Mesendoderm (in vitro differentiated cells): ENCODE results near the gene COA1.

Experiments
- DNase-seq: peaks from one replicate; pipeline ENCODE4 v3.0.0; 2013
- H2AK5ac ChIP-seq: 2 replicates; pipeline ENCODE4 v1.6.1; 2013; ENCODE audit warnings: low read length, inconsistent platforms
- H2BK120ac ChIP-seq: 2 replicates; pipeline ENCODE4 v1.6.1; 2013; ENCODE audit warnings: low read depth, mild to moderate bottlenecking, low read length, moderate library complexity, mixed read lengths
- H2BK15ac ChIP-seq: replicated peaks from 2 replicates; pipeline ENCODE4 v1.6.1; 2013; ENCODE audit warnings: low read depth, mild to moderate bottlenecking, moderate library complexity
- H2BK5ac ChIP-seq: 2 replicates; pipeline ENCODE4 v1.6.1; 2013; ENCODE audit warnings: low read length, inconsistent platforms
- H3K18ac ChIP-seq: 2 replicates; pipeline ENCODE4 v1.6.1; 2013; ENCODE audit warnings: mild to moderate bottlenecking, low read length, mixed read lengths
- H3K23ac ChIP-seq: one replicate; pipeline ENCODE4 v1.6.1; 2013; ENCODE audit warnings: low read length
- H3K27ac ChIP-seq: 2 replicates; pipeline ENCODE4 v1.5.1; 2013; ENCODE audit warnings: low read depth, mild to moderate bottlenecking, inconsistent platforms, low read length, moderate library complexity
- H3K27me3 ChIP-seq: 2 replicates; pipeline ENCODE4 v1.6.1; 2013; ENCODE audit warnings: low read length, control low read depth, mild to moderate bottlenecking, inconsistent platforms; ENCODE audit not compliant: insufficient read depth, poor library complexity
- H3K36me3 ChIP-seq: 2 replicates; pipeline ENCODE4 v1.6.1; 2013; ENCODE audit warnings: low read length, inconsistent platforms; ENCODE audit not compliant: control insufficient read depth, insufficient read depth
- H3K4ac ChIP-seq: one replicate; pipeline ENCODE4 v1.6.1; 2013; ENCODE audit warnings: low read depth, mild to moderate bottlenecking, low read length, moderate library complexity
- H3K4me1 ChIP-seq: 2 replicates; pipeline ENCODE4 v1.6.1; 2013; ENCODE audit warnings: low read depth, low read length, inconsistent platforms; ENCODE audit not compliant: control insufficient read depth
- H3K4me2 ChIP-seq: 2 replicates; pipeline ENCODE4 v1.6.1; 2013; ENCODE audit warnings: low read length
- H3K4me3 ChIP-seq: 2 replicates; pipeline ENCODE4 v1.5.1; 2013; ENCODE audit warnings: mild to moderate bottlenecking, low read length
- H3K56ac ChIP-seq: one replicate; pipeline ENCODE4 v1.6.1; 2013; ENCODE audit warnings: low read length
- H3K79me1 ChIP-seq: 2 replicates; pipeline ENCODE4 v1.6.1; 2013; ENCODE audit warnings: low read length, inconsistent platforms
- H3K79me2 ChIP-seq: 2 replicates; pipeline ENCODE4 v1.6.1; 2013; ENCODE audit warnings: mild to moderate bottlenecking, low read length; ENCODE audit not compliant: control insufficient read depth, insufficient read depth
- H3K9ac ChIP-seq: 2 replicates; pipeline ENCODE4 v1.6.1; 2013; ENCODE audit warnings: low read length, inconsistent platforms
- H4K5ac ChIP-seq: one replicate; pipeline ENCODE4 v1.6.1; 2013; ENCODE audit warnings: low read length
- H4K8ac ChIP-seq: one replicate; pipeline ENCODE4 v1.6.1; 2013; ENCODE audit warnings: low read depth, mild to moderate bottlenecking, control low read depth, low read length, moderate library complexity
- WGBS: extraction: QIAGEN DNeasy Blood & Tissue Kit; methylation state at CpG from one replicate; pipeline ENCODE4 v1.1.7; 2013; ENCODE audit warnings: low lambda C conversion rate, missing lambda C conversion rate; ENCODE audit not compliant: insufficient coverage; ENCODE audit errors: extremely low coverage; 5-methylcytosine and 5-hydroxymethylcytosine counted together

Gene COA1

GRCh38 chr7:43729924-43730248, 563 bp upstream of the COA1 start:
- H4K5ac ChIP-seq = no peak overlapping the region
- H3K4me1 ChIP-seq = peaks cover 2% of the 10 kb centered on the region
- H3K18ac ChIP-seq = no peak overlapping the region
- no CpG with 5 or more reads among the region's 4 CpGs for WGBS
- H3K79me1 ChIP-seq = peaks cover 6% of the 10 kb centered on the region
- no peaks in the 10 kb centered on the region for H3K36me3 ChIP-seq
- H2BK120ac ChIP-seq = no peak overlapping the region
- peaks cover 32% of the 10 kb centered on the region for H3K79me2 ChIP-seq
- H3K23ac ChIP-seq = no peak overlapping the region
- H4K8ac ChIP-seq = no peak overlapping the region
- peak overlapping the region; percentile 57 for H3K56ac ChIP-seq
- H3K27me3 ChIP-seq = no peaks in the 10 kb centered on the region
- no peak for DNase-seq
- peak overlapping the region; percentile 6 for H3K4me2 ChIP-seq
- H3K27ac ChIP-seq = peak overlapping the region; percentile 7
- H2BK15ac ChIP-seq = no peak overlapping the region
- H2AK5ac ChIP-seq = no peak overlapping the region
- peak overlapping the region; percentile 97 for H3K9ac ChIP-seq
- H2BK5ac ChIP-seq = no peak overlapping the region
- peak overlapping the region; percentile 52 for H3K4me3 ChIP-seq
- no peak overlapping the region for H3K4ac ChIP-seq

GRCh38 chr7:43727494-43727893, 1.8 kb downstream of the COA1 start:
- H3K4me2 ChIP-seq = no peak overlapping the region
- H3K79me2 ChIP-seq = peaks cover 49% of the 10 kb centered on the region
- no peak overlapping the region for H2BK15ac ChIP-seq
- no peak overlapping the region for H3K18ac ChIP-seq
- no peaks in the 10 kb centered on the region for H3K27me3 ChIP-seq
- H3K56ac ChIP-seq = no peak overlapping the region
- H3K27ac ChIP-seq = no peak overlapping the region
- H3K4me1 ChIP-seq = peaks cover 2% of the 10 kb centered on the region
- H3K4me3 ChIP-seq = no peak overlapping the region
- H3K4ac ChIP-seq = no peak overlapping the region
- no peaks in the 10 kb centered on the region for H3K36me3 ChIP-seq
- WGBS = no CpG with 5 or more reads among the region's 1 CpG
- H2BK5ac ChIP-seq = no peak overlapping the region
- no peak overlapping the region for H4K8ac ChIP-seq
- H3K79me1 ChIP-seq = peaks cover 9% of the 10 kb centered on the region
- no peak overlapping the region for H2AK5ac ChIP-seq
- H2BK120ac ChIP-seq = no peak overlapping the region
- DNase-seq = no peak
- no peak overlapping the region for H3K9ac ChIP-seq
- H3K23ac ChIP-seq = no peak overlapping the region
- no peak overlapping the region for H4K5ac ChIP-seq

- no peaks in the 10 kb centered on the region for H3K36me3 ChIP-seq
- H3K56ac ChIP-seq = no peak overlapping the region
- H3K4me1 ChIP-seq = peaks cover 2% of the 10 kb centered on the region
- H3K18ac ChIP-seq = no peak overlapping the region
- H3K27me3 ChIP-seq = no peaks in the 10 kb centered on the region
- WGBS = no CpG with 5 or more reads among the region's 5 CpGs
- no peak overlapping the region for H3K4ac ChIP-seq
- H3K4me2 ChIP-seq = no peak overlapping the region
- no peak overlapping the region for H3K23ac ChIP-seq
- no peak overlapping the region for H3K27ac ChIP-seq
- H3K79me1 ChIP-seq = peaks cover 9% of the 10 kb centered on the region
- H2BK120ac ChIP-seq = no peak overlapping the region
- H2BK5ac ChIP-seq = no peak overlapping the region
- H3K79me2 ChIP-seq = peaks cover 53% of the 10 kb centered on the region
- DNase-seq = no peak
- H2BK15ac ChIP-seq = no peak overlapping the region
- H3K4me3 ChIP-seq = no peak overlapping the region
- H3K9ac ChIP-seq = no peak overlapping the region
- H2AK5ac ChIP-seq = no peak overlapping the region
- no peak overlapping the region for H4K8ac ChIP-seq
- H4K5ac ChIP-seq = no peak overlapping the region
These were observed 2.3 kb downstream of the COA1 start for GRCh38 chr7:43727003-43727402.

GRCh38 chr7:43726466-43726865, 2.9 kb downstream of the COA1 start:
- Histone ChIP-seq H3K56ac (no peak overlapping the region), H2BK120ac (no peak overlapping the region), H3K4me3 (no peak overlapping the region), H3K79me2 (peaks cover 54% of the 10 kb centered on the region), H4K8ac (no peak overlapping the region), H3K27ac (no peak overlapping the region), H3K18ac (no peak overlapping the region), H2BK5ac (no peak overlapping the region), H3K4me2 (no peak overlapping the region), H3K27me3 (no peaks in the 10 kb centered on the region), H2AK5ac (no peak overlapping the region), H4K5ac (no peak overlapping the region), H3K79me1 (peaks cover 9% of the 10 kb centered on the region), H3K36me3 (no peaks in the 10 kb centered on the region), H3K9ac (no peak overlapping the region), H3K23ac (no peak overlapping the region), H2BK15ac (no peak overlapping the region), H3K4ac (no peak overlapping the region), H3K4me1 (peaks cover 2% of the 10 kb centered on the region)
- WGBS = no CpG with 5 or more reads among the region's 4 CpGs
- DNase-seq = no peak

- H2AK5ac ChIP-seq = no peak overlapping the region
- no peak overlapping the region for H3K4ac ChIP-seq
- no peak overlapping the region for H3K18ac ChIP-seq
- no peak overlapping the region for H3K56ac ChIP-seq
- H3K36me3 ChIP-seq = no peaks in the 10 kb centered on the region
- H3K4me3 ChIP-seq = no peak overlapping the region
- no peak overlapping the region for H3K27ac ChIP-seq
- no peak overlapping the region for H2BK5ac ChIP-seq
- H3K79me1 ChIP-seq = peaks cover 11% of the 10 kb centered on the region
- H3K23ac ChIP-seq = no peak overlapping the region
- no CpG with 5 or more reads among the region's 3 CpGs for WGBS
- H3K79me2 ChIP-seq = peaks cover 59% of the 10 kb centered on the region
- H4K5ac ChIP-seq = no peak overlapping the region
- H2BK15ac ChIP-seq = no peak overlapping the region
- H3K4me2 ChIP-seq = no peak overlapping the region
- no peak overlapping the region for H2BK120ac ChIP-seq
- no peak overlapping the region for H4K8ac ChIP-seq
- no peaks in the 10 kb centered on the region for H3K27me3 ChIP-seq
- peaks cover 2% of the 10 kb centered on the region for H3K4me1 ChIP-seq
- no peak overlapping the region for H3K9ac ChIP-seq
- DNase-seq = no peak
These were observed 4.1 kb downstream of the COA1 start for GRCh38 chr7:43725251-43725650.

GRCh38 chr7:43723007-43723341, 6.3 kb downstream of the COA1 start:
- no peak overlapping the region for H2BK5ac ChIP-seq
- H2BK15ac ChIP-seq = no peak overlapping the region
- H3K23ac ChIP-seq = no peak overlapping the region
- DNase-seq = no peak
- H3K79me1 ChIP-seq = peaks cover 5% of the 10 kb centered on the region
- H3K4me2 ChIP-seq = no peak overlapping the region
- no peak overlapping the region for H3K56ac ChIP-seq
- H3K4ac ChIP-seq = no peak overlapping the region
- no peaks in the 10 kb centered on the region for H3K27me3 ChIP-seq
- H3K36me3 ChIP-seq = no peaks in the 10 kb centered on the region
- H3K4me3 ChIP-seq = no peak overlapping the region
- no peaks in the 10 kb centered on the region for H3K4me1 ChIP-seq
- no peak overlapping the region for H3K9ac ChIP-seq
- H4K8ac ChIP-seq = no peak overlapping the region
- H2AK5ac ChIP-seq = no peak overlapping the region
- H4K5ac ChIP-seq = no peak overlapping the region
- H3K18ac ChIP-seq = no peak overlapping the region
- no peak overlapping the region for H2BK120ac ChIP-seq
- H3K27ac ChIP-seq = no peak overlapping the region
- peaks cover 60% of the 10 kb centered on the region for H3K79me2 ChIP-seq
